ENCODE data around the gene USH2A.
A peak's percentile ranks its signal among the peaks of the same experiment; 100 is the strongest.
"Not testable (repeated sequence)": the region's sequence is repeated elsewhere in the genome, so short reads cannot be mapped to it uniquely, and the experiment has no call there.

Gene USH2A

DNA sequence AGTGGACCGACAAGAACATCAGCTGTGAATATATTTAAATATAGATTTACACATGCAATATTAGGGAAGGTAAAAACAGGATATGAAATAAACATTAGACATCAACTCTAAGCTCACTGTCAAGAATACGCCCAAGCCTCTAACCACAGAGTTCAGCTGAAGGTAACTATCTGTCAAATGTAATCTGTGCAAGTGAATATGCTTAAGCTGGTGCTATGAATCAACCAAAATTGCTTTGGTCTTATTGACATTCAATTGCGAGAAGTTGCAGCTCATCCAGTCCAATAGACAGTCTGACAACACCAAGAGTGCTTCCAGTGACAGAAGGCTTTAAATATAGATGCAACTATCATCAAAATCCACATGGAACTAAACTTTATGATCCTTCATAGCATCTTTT lies 32.3 kb downstream of the USH2A start:
- DNase-seq = no peak

DNA sequence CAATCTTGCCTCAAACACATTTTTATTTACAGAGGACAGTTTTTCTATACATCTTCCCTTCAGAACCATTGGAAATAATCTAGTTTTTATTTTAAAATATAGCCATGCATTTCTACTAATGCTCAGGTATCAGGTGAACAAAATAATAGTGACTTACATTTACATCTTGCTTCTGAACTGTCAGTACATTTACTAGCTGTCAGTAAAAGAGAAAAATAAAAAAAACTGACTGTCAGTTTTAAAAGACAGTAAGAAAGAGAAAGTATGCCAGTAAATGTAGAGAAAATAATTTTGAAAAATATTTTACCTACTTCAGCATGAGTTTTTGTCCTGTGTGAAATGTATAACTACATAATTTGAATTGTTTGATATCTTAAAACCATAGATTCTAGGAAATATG lies 33.5 kb downstream of the USH2A start:
- no peak for DNase-seq

- no peak for DNase-seq
Observed at GRCh38 chr1:216388558-216388957, 34.7 kb downstream of the USH2A start.

DNA sequence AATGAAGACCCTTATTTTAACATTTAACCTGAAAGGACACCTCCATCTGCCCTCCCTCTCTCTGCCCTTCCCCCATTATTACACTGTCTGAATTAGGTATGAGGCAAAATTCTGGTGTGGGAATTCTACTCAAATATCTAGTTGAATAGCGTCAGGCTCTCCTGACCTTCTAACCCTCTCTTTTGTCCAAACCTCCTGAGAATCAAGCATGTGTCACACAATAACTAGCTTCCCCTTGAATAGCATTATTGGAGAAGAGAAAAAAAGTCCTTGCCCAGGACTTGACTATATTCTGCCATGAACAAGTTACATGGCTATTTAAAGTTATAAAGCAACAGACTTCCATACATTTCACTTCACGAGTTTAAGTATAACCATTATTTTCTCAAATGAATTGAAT lies 35.5 kb downstream of the USH2A start:
- no peak for DNase-seq

DNA sequence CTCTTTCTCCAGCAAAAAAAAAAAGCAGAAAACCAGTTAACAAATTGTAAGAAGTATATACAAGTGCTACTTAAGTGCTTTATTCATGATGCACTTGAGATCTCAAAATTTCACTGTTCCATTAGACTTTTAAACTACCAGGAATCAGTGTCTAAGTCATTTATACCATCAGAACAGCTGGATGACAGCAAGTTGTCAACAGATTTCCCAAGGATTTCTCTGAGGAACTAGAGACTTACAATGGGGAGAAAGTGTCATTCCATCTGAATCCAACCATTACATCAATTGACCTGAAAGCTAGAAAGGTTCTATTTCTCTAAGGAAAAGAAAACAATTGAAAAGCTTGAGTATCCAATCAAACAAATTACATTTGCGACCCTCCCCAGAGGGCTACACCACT lies 43.8 kb downstream of the USH2A start:
- DNase-seq = no peak

DNA sequence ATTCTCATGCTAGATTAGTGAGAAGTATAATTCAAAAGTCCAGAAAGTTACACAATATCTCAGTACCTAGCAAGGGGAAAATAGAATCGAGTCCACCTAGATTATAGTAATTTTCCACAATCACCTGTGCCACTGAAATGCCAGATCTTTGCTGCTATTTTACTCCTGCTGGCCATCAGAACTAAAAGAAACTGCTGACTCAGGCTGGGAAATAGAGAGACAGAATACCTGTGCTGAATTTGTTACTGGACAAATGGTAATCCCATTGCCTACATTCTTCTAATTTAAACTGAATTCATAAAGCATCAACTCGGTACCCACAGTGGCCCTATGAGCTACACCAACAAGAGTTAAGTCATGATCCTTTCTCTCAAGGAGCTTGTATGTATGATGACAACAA lies 55.0 kb downstream of the USH2A start:
- DNase-seq = no peak

- DNase-seq = no peak
Observed at GRCh38 chr1:216366979-216367378, 56.3 kb downstream of the USH2A start.

- no peak for DNase-seq
Observed at GRCh38 chr1:216356945-216357344, 66.3 kb downstream of the USH2A start.

DNA sequence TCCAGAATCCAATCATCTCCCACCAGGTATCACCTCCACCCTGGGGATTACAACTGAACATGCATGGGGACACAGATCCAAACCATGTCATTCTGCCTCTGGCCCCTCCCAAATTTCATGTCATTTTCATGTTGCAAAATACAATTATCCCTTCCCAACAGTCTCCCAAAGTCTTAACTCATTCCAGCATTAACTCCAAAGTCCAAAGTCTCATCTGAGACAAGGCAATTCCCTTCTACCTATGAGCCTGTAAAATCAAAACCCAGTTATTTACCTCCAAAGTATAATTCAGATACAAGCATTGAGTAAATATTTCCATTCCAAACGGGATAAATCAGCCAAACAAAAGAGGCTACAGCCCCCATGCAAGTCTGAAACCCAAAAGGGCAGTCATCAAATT lies 73.1 kb downstream of the USH2A start:
- DNase-seq = no peak

DNA sequence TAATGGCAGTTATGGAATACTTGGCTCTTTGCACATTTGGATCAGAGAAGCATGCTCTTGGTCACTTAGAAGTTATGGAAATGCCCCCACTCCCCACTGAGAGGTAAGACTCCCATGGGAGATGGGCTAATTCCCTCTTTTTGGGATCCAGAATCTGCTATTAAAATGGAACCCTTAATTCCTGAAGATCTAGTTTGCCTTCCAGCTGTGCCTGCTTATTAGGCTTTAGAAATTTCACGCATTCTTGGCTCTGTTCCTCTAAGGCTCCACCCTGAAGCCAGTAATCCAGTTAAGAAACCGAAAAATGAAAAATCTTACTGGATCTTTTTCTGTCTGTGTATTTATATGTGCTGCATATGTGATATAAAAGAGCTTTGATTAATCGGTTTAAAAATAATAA lies 76.7 kb downstream of the USH2A start:
- no peak for DNase-seq

- DNase-seq = not testable (repeated sequence)
Observed at GRCh38 chr1:216340542-216340941, 82.7 kb downstream of the USH2A start.

- no peak for DNase-seq
Observed at GRCh38 chr1:216332462-216332861, 90.8 kb downstream of the USH2A start.

DNA sequence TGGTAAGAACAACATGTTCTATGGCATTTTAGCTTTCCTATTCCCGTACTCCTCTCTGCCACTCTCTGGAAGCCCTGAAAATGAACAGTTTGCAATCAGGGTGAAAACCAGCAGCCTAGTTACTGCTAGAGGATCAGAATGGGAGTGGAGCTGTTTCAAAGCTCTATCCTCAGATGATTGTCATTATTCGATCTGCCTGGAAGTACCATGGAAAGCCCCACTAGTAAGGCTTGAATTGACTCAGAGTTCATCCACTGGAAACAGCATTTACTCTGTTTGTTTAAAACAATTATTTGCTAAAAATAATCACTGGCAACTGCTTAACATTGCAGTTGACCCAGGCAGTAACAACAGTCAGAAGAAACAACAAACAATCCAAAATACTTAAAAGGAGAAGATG lies 91.2 kb downstream of the USH2A start:
- no peak for DNase-seq

- DNase-seq = no peak
Observed at GRCh38 chr1:216331211-216331610, 92.0 kb downstream of the USH2A start.

DNA sequence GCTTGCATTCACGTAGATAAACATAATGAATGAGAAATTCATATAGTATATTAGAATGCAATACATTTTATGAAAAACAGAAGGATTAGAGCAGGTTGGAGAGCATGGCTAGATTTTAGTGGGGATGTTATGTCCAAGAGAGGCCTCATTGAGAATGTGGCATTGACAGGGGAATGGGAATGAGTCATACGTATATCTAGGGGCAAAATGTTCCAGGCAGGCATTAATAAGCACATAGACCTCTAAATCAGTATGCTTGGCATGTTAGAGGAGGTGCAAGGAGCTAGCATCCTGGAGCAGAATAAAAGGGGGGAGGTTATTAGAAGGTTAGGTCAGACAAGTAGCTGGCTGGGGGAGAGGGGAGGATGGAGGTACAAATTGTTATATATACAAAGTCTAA lies 93.0 kb downstream of the USH2A start:
- DNase-seq = no peak

GRCh38 chr1:216325946-216326345 lies 97.3 kb downstream of the USH2A start:
- no peak for DNase-seq

DNA sequence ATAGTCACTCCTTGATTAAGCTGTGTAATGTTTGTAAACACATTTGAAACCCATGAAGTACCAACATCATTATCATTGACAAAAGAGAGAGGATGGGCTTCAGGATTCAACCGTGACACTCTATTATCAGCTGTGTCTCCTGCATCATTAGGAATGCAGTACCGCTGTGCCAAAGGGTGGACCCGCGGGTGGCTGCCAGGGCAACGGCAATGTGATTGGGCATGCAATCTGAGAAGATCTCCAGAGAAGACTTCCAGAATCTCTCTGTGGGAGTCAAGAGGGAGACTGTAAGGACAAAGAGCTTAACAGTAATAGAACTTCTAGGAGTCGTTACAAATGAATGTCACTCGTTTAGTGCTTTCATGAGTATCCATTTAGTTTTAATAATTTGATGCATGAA lies 97.9 kb downstream of the USH2A start:
- DNase-seq = no peak

DNA sequence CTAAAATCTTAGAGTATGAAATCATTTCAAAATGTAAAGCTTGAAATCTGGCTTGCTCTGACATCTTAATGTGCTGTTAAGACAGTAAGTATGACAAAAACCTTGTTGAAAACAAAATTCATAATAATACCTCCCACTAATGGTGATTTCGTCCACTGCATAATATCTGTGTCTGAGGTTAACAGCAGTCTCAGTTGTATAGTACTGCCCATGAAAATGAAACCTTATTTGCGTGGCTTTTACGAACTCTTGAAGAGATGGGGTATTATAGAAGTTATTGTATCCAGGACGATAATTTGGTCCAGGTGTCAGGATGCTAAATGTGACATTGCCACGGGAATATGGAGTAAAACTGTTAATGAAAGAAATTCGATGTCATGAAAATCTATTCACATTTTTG lies 99.9 kb downstream of the USH2A start:
- DNase-seq = no peak

DNA sequence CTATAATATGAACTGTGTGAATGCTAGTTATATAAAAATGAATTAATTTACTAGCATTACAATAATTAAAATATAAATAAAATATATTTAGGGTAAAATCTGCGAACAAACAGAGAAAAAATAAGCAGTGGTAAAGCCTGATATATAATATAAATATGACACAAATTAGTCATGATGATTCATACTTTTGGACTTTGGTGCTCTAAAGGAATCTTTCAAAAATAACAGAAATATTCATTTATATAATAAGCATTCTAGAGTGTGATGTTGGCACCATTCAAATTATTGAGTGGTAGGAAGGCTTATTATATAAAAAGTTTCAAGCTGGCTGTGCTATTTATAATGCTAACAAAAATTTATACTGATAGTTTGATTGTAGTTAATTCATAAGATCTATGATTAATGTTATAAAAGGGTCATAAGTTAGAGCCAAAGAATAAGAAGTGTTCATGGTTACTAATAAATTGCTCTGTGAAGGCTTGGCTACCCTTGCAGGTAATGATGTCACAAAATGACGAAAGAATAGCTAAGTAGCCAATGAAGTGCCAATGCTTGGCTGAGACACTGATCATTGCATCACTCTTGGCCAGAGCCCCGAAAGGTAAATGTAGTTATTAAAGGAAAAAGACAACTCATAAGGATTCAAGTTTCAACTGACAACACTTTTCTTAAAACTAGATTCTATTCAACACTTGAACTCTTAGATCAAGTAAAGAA lies 108.7 kb downstream of the USH2A start:
- DNase-seq = no peak

- peak; percentile 37 for DNase-seq
Observed at GRCh38 chr1:216310776-216311175, 112.5 kb downstream of the USH2A start.

GRCh38 chr1:216306830-216307229 lies 116.4 kb downstream of the USH2A start:
- DNase-seq = no peak

- DNase-seq = no peak
Observed at GRCh38 chr1:216303690-216304089, 119.6 kb downstream of the USH2A start.

DNA sequence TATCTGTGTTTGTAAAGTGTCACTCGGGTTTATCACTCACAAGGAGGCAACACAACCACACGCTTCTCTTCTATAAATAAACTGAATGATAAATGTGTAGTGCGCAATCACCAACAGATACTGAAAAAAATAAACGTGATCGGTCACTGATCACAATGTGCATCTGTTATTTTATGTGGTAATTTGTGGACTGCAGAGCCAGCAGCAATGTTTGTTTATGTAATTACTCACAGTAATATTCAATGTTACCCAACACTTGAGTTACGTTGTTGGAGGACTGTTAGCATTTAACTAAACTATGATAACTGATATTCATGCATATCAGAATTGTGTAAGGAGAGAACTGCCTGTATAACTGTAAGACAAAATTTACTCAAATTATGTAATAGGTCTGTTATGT lies 129.6 kb downstream of the USH2A start:
- DNase-seq = no peak

DNA sequence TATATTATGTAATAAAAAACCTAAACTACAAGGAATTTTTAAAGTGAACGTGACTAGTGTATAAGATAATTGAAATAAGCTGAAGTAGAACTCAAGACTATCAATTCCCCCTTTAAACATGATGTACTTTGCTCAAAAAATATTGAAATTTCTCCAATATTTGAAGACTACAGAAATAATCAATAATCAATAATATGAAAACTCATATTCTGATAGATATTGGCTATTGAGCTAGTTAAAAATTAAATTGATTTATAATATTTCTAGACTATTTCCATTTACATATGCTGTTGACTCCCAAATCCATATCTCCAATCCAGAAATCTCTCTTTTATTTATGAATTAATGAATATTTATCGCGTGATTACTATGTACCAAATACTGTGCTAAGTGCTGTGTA lies 133.2 kb downstream of the USH2A start:
- DNase-seq = no peak

- DNase-seq = no peak
Observed at GRCh38 chr1:216285052-216285451, 138.2 kb downstream of the USH2A start.

- DNase-seq = no peak
Observed at GRCh38 chr1:216281757-216282156, 141.5 kb downstream of the USH2A start.

Measured in NCI-H2029 (cell line).